Sigmoid colon (tissue), 7 donors: ENCODE data around the gene NELFA. TPM values are rescaled to one million over a fixed set of nuclear protein-coding genes. Genes with fewer than 3 reads are reported as not detected.

Experiments used
- DNase-seq: peaks from one replicate; pipeline ENCODE4 v3.0.0-alpha.2; 2019
- H3K27ac ChIP-seq, 4 donors: fragments of 200-600 bp; sonication (generic); one replicate each; pipeline ENCODE4 v1.5.1; 2016 to 2019; ENCODE audit warnings: mild to moderate bottlenecking in 1 of 4
- H3K27me3 ChIP-seq, 3 donors: fragments of 200-600 bp; sonication (generic); one replicate each; pipeline ENCODE4 v1.5.1; 2019; ENCODE audit warnings: mild to moderate bottlenecking in 1 of 3
- H3K36me3 ChIP-seq, 4 donors: fragments of 200-600 bp; sonication (generic); one replicate each; pipeline ENCODE4 v1.5.1; 2016 to 2019
- H3K4me1 ChIP-seq, 4 donors: fragments of 200-600 bp; sonication (generic); one replicate each; pipeline ENCODE4 v1.5.1; 2017 to 2019
- H3K4me3 ChIP-seq, 4 donors: fragments of 200-600 bp; sonication (generic); one replicate each; pipeline ENCODE4 v1.5.1; 2017 to 2019; ENCODE audit warnings: mild to moderate bottlenecking in 2 of 4, moderate library complexity in 1 of 4
- H3K9me3 ChIP-seq, 4 donors: fragments of 200-600 bp in 3 of 4; sonication (generic) in 3 of 4; one replicate each; pipeline versions ENCODE4 v1.5.1 to v1.6.1; 2013 to 2019
- EP300 ChIP-seq, 4 donors: sonication (generic); formaldehyde crosslinking; IDR thresholded peaks; one replicate each; pipeline ENCODE4 v1.6.1; 2017; ENCODE audit warnings: antibody characterized with exemption in 4 of 4
- POLR2A ChIP-seq, 2 donors: fragments of 450-650 bp; IDR thresholded peaks; one replicate each; pipeline ENCODE4 v1.6.1; 2016; ENCODE audit warnings: antibody characterized with exemption in 2 of 2, mild to moderate bottlenecking in 2 of 2, moderate library complexity in 2 of 2
- POLR2AphosphoS5 ChIP-seq, 4 donors: sonication (generic); formaldehyde crosslinking; IDR thresholded peaks; one replicate each; pipeline ENCODE4 v1.6.1; 2017; ENCODE audit warnings: antibody characterized with exemption in 4 of 4
- WGBS, 2 donors: extraction: QIAGEN DNeasy Blood & Tissue Kit; methylation state at CpG; one replicate each; pipeline ENCODE4 v1.1.7; 2013; 5-methylcytosine and 5-hydroxymethylcytosine counted together
- intact Hi-C: fragments of 100-400 bp; cut with DNase I; formaldehyde crosslinking; loops from one replicate; pipeline ENCODE4 v1.15.1; 2023
- polyA plus RNA-seq, 3 donors: library from polyadenylated mRNA; stranded (reverse); fragments of 200-250 nt; gene quantifications; one replicate each; pipeline ENCODE4 v1.2.3, GENCODE V29; 2013
- total RNA-seq, 4 donors: library from RNA; depleted of rRNA; stranded (reverse); fragments of >200 nt; gene quantifications; one replicate each; pipeline ENCODE4 v1.1.0, GENCODE V29; 2016
- TF ChIP-seq, protein P1 (sequence below), 4 experiments: fragments of 450-650 bp in 3 of 4; fragments of 200-600 bp in 1 of 4; IDR thresholded peaks; one replicate each; pipeline ENCODE4 v1.5.1; 2016 to 2019; ENCODE audit warnings: antibody characterized with exemption in 4 of 4, mild to moderate bottlenecking in 3 of 4, moderate library complexity in 2 of 4
- donor health status: healthy with polysubstance abuse.
- donor health status: Bipolar disorder and iron deficiency.
- donor health status: healthy.

Gene NELFA
- total and polyA plus RNA-seq, 7 donors: 13.8 to 27.4 (median 15.3) TPM

DNA sequence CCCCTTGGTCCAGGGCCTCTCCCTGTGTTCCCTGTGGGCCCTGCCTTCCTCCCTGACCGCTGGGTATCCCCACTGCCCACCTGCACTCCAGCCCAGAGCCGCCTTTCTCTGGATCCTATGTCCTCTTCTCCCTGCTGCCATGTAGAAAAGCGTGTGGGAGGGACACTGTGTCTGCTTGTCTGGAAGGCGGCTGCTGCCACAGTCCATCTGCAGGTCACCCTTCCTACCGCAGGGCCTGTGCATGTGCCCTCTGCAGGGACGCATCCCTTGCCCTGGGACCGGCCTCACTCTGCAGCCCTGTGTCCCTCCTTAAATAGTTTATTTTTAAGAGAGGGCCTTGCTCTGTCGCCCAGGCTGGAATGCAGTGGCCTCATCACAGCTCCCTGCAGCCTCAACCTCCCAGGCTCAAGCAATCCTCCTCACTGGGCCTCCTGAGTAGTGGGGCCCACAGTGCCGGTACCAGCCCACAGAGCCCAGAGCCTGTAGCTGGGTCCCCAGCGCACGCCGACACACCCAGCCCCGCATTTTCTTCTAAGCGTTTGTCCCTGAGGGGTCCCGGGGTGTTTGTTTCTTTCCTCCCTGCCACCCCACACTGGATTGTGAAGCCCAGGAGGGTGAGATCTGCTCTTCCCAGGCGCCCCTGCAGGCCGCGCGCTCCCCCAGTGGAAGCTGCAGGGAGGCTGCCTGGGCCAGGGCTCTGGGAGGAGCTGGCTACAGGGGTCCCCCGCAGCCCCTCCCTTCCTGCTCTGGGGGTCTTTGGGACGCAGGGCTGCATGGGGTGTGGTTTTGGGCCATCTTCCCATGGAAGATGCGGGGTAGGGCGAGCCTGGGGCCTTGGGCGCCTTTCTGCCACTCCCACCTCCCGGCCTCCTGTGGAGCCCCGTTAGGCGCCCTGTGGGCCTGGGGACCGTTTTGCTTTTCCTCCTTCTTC, 37.5 kb upstream of the NELFA start:
- Histone ChIP-seq H3K4me1 (peaks cover 0 to 17% (median 15%) of the 10 kb centered on the region in 4 donors), H3K27me3 (peaks cover 12 to 73% (median 40%) of the 10 kb centered on the region in 3 donors), H3K4me3 (no peak overlapping the region), H3K9me3 (no peaks in the 10 kb centered on the region), H3K27ac (no peak overlapping the region), H3K36me3 (no peaks in the 10 kb centered on the region)
- TF ChIP-seq POLR2A (IDR thresholded peaks at IDR 0.05) (no peak), POLR2AphosphoS5 (IDR thresholded peaks at IDR 0.05) (no peak), EP300 (IDR thresholded peaks at IDR 0.05) (no peak)
- TF ChIP-seq, protein P1, sequence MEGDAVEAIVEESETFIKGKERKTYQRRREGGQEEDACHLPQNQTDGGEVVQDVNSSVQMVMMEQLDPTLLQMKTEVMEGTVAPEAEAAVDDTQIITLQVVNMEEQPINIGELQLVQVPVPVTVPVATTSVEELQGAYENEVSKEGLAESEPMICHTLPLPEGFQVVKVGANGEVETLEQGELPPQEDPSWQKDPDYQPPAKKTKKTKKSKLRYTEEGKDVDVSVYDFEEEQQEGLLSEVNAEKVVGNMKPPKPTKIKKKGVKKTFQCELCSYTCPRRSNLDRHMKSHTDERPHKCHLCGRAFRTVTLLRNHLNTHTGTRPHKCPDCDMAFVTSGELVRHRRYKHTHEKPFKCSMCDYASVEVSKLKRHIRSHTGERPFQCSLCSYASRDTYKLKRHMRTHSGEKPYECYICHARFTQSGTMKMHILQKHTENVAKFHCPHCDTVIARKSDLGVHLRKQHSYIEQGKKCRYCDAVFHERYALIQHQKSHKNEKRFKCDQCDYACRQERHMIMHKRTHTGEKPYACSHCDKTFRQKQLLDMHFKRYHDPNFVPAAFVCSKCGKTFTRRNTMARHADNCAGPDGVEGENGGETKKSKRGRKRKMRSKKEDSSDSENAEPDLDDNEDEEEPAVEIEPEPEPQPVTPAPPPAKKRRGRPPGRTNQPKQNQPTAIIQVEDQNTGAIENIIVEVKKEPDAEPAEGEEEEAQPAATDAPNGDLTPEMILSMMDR (IDR thresholded peaks at IDR 0.05): no peak
- intact Hi-C loops: no loop called here
- 65 to 67% methylated on average over 28 of the region's 28 CpGs for WGBS, 2 donors
- DNase-seq: no peak

DNA sequence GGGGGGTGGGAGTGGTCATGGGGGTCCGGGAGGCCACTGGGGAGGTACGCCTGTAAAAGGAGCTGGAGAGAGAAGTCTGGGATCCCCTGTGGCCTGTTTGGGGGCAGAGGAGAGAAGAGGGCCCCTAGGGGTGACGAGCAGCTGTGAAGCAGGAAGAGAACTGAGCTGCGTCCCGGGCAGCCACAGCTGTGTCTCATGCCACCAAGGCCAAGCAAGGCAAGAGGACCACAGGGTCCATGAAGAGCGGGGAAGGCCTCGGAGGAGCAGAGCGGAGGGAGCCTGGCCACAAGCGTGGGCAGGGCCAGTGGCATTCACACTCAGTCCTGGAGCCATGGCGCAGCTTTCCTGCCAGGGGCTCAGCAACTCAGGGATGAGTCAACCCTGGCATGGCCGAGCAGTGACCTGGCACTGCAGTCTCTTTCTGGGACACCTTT, 36.8 kb upstream of the NELFA start:
- Histone ChIP-seq H3K4me1 (peaks cover 0 to 25% (median 23%) of the 10 kb centered on the region in 4 donors), H3K36me3 (no peaks in the 10 kb centered on the region), H3K4me3 (no peak overlapping the region), H3K9me3 (no peaks in the 10 kb centered on the region), H3K27me3 (peaks cover 19 to 73% (median 48%) of the 10 kb centered on the region in 3 donors), H3K27ac (no peak overlapping the region)
- 73 to 76% methylated on average over 11 of the region's 11 CpGs for WGBS, 2 donors
- intact Hi-C loops: no loop called here
- TF ChIP-seq, protein P1 (IDR thresholded peaks at IDR 0.05): no peak
- TF ChIP-seq EP300 (IDR thresholded peaks at IDR 0.05) (no peak), POLR2A (IDR thresholded peaks at IDR 0.05) (no peak), POLR2AphosphoS5 (IDR thresholded peaks at IDR 0.05) (no peak)
- no peak for DNase-seq

DNA sequence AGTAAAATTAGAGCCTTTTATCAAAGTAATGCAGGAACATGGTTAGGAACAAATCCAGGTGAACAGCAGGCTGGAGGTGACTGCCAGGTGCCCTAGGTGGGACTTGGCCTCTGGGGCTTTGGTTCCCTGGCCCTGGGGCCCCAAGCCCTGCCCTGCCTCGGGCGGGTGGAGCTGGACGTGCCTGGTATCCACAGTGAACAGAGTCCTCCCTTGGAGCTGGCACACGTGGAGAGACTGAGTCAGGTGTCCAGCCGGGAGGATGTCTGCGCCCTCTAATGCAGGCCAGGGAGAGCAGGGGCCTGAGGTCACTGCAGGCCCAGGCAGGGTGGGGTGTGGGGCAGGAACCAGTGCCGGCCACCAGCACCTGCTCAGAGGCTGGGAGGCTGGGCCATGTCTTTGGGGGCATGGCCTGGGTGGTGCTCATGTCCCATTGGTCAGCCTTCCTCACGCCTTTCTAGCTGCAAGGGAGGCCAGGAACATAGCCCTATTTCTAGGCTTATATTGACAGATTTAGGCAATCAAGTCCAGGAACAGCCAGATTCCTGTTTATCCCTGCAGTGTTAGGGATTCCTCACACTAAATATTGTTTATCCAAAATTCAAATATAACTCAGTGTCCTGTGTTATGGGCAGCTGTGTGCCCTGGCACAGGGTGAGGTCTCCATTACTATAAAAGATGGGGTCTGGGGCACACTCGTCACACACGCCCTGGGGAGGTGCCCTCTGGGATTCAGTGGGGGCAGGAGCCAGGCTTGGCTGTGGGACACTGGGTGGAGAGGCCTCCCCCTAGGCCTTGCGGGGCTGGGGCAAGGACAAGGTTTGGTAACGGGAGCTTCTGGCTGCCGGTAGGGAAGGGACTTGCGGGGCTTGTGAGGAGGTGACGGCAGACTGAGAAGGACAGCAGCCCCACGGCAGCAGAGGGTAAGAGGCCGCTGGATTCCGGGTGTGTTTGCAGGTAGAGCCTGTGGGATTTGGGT, 36.1 kb upstream of the NELFA start:
- Histone ChIP-seq H3K27ac (no peak overlapping the region), H3K27me3 (peaks cover 26 to 78% (median 55%) of the 10 kb centered on the region in 3 donors), H3K4me3 (no peak overlapping the region), H3K9me3 (no peaks in the 10 kb centered on the region), H3K36me3 (no peaks in the 10 kb centered on the region), H3K4me1 (peaks cover 0 to 28% (median 27%) of the 10 kb centered on the region in 4 donors)
- intact Hi-C loops: no loop called here
- WGBS, 2 donors: 86 to 93% methylated on average over 18 of the region's 18 CpGs
- no peak for DNase-seq
- TF ChIP-seq POLR2A (IDR thresholded peaks at IDR 0.05): no peak
- TF ChIP-seq, protein P1 (IDR thresholded peaks at IDR 0.05): no peak
- TF ChIP-seq POLR2AphosphoS5 (IDR thresholded peaks at IDR 0.05): no peak
- no peak for TF ChIP-seq EP300 (IDR thresholded peaks at IDR 0.05)

DNA sequence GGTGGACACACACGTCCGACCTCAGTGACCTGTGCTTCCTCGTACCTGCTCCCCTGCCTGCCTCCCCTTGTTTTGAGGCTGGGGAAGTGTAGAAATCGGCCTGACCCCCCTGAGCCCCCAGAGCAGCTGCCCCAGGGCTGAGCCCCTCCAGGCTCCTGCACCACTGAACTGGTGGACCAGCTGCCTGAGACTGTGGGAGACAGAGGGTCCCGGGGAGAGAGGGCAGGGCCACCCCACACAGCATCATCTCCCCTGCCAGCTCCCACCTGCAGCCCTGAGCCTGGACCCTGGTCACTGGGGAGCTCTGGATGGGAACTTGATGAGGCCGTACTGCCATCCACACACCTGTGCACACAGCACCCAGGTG, 35.3 kb upstream of the NELFA start:
- TF ChIP-seq POLR2A (IDR thresholded peaks at IDR 0.05) (no peak), POLR2AphosphoS5 (IDR thresholded peaks at IDR 0.05) (no peak), EP300 (IDR thresholded peaks at IDR 0.05) (no peak)
- TF ChIP-seq, protein P1 (IDR thresholded peaks at IDR 0.05): no peak
- no peak for DNase-seq
- peaks cover 30 to 84% (median 61%) of the 10 kb centered on the region in 3 donors for H3K27me3 ChIP-seq
- H3K9me3 ChIP-seq: no peaks in the 10 kb centered on the region
- peaks cover 0 to 28% (median 27%) of the 10 kb centered on the region in 4 donors for H3K4me1 ChIP-seq
- no peaks in the 10 kb centered on the region for H3K36me3 ChIP-seq
- 70 to 82% methylated on average over 6 of the region's 6 CpGs for WGBS, 2 donors
- intact Hi-C loops: no loop called here
- H3K4me3 ChIP-seq: no peak overlapping the region
- no peak overlapping the region for H3K27ac ChIP-seq
